ENCODE data around the gene CORO7. TPM values are rescaled to one million over a fixed set of nuclear protein-coding genes. Genes with fewer than 3 reads are reported as not detected.

Gene CORO7
- total RNA-seq, 2 experiments from 2014 or later: 66.2 to 73.1 TPM

DNA sequence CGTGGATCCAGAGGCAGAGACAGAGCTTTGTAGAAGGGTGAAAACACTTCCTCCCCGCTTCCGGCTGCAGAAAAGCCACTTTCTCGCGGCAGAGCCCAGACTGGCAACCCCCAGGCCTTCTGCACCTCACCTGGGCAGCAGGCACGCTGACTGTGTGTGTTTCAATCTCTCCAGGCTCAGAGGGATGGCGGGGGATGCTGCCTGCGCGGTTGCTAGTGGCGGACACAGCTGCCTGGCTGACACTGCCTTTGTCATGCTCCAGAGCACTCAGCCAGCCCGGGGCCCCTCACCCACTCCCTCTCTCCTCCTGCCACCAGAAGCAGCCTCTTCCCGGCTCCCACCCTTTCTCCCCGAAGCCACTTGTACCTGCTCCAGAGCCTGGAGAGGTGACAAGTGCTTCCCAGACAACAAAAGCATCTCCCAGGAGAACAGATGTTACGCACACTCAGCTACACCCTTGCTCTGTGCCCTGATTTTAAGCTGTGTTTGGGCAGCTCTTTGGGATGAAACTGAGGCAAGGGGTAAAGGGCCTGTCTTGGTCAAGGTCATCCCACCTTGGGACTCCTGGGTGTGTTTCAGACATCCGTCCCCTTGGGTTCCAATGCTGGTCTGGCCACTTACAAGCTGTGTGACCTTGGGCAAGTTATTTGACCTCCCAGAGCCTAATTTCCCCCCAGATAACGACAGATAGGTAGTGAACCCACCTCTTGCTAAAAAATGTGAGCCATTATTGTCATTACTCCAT lies 109.8 kb downstream of the CORO7 start:
- Mint-ChIP-seq H3K27me3 (no peaks in the 10 kb centered on the region), H3K4me3 (peak overlapping the region; percentile 85), H3K36me3 (peaks cover 18% of the 10 kb centered on the region), H3K4me1 (peaks cover 19% of the 10 kb centered on the region), H3K9me3 (peaks cover 6% of the 10 kb centered on the region), H3K27ac (peak overlapping the region; percentile 94)
- DNase-seq: peak; percentile 41

Other genes with a start within 250 kb of the CORO7 start
- gene SRL, start 174.5 kb downstream of the CORO7 start, total RNA-seq: not detected
- gene TFAP4, start 143.6 kb downstream of the CORO7 start, total RNA-seq: 10 to 100 TPM; 44.2 to 44.9 TPM
- gene GLIS2, start 100.5 kb downstream of the CORO7 start, total RNA-seq: under 1 TPM; 0.08 to 0.16 TPM
- gene PAM16, start 65.3 kb downstream of the CORO7 start, total RNA-seq: 10 to 100 TPM; 73.0 to 73.9 TPM
- gene VASN, start 44.7 kb downstream of the CORO7 start, total RNA-seq: under 1 TPM in 1 of 2 experiments, not detected in 1; 0.08 TPM
- 100 to 1,000 TPM; 103 to 107 TPM for gene DNAJA3, start 9.3 kb upstream of the CORO7 start, total RNA-seq
- 10 to 100 TPM; 62.5 to 64.4 TPM for gene NMRAL1, start 58.0 kb upstream of the CORO7 start, total RNA-seq
- 10 to 100 TPM; 84.4 to 88.4 TPM for gene HMOX2, start 59.8 kb upstream of the CORO7 start, total RNA-seq
- 10 to 100 TPM; 33.0 to 33.3 TPM for gene CDIP1, start 122.2 kb upstream of the CORO7 start, total RNA-seq
- gene C16orf96, start 139.7 kb upstream of the CORO7 start, total RNA-seq: under 1 TPM; 0.08 to 0.20 TPM
- 10 to 100 TPM; 21.3 to 25.4 TPM for gene UBALD1, start 198.3 kb upstream of the CORO7 start, total RNA-seq
- 10 to 100 TPM; 63.7 to 64.3 TPM for gene MGRN1, start 208.2 kb upstream of the CORO7 start, total RNA-seq